LNCaP clone FGC (cell line): ENCODE data around the gene SDR39U1.

ENCODE experiments used
- DNase-seq: peaks from one replicate; pipeline ENCODE4 v3.0.0-alpha.2; 2011; ENCODE audit warnings: low read depth
- H3K4me3 ChIP-seq: 2 replicates; pipeline ENCODE4 v1.5.1; 2011; ENCODE audit warnings: mild to moderate bottlenecking, low read depth, low read length, control low read depth
- TF ChIP-seq, protein P1 (sequence below): IDR thresholded peaks from 2 replicates; pipeline ENCODE4 v1.5.1; 2012; ENCODE audit warnings: mild to moderate bottlenecking; ENCODE audit not compliant: control insufficient read depth, insufficient read depth; ENCODE audit errors: extremely low read depth

Gene SDR39U1

DNA sequence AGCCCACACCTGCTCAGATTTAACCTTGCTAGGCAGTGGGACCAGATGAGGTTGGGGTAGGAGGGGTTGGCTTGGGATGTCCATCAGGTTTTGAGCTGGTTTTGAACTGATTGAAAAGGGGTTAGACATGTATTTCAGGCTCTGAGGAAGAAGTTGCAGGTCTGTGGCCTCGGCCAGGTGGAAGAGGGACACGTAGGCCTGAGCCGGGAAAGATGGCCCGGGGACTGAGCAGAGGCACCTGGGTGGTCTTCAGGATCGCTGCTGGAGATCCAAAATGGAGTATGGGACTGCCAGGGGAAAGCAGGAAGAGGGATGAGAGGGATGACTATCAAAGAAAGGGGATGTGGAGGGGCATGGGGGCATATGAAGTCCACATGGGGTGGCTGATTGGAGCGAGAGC, 36.2 kb downstream of the SDR39U1 start:
- no peak for DNase-seq
- H3K4me3 ChIP-seq, result no peak overlapping the region
- TF ChIP-seq, protein P1, sequence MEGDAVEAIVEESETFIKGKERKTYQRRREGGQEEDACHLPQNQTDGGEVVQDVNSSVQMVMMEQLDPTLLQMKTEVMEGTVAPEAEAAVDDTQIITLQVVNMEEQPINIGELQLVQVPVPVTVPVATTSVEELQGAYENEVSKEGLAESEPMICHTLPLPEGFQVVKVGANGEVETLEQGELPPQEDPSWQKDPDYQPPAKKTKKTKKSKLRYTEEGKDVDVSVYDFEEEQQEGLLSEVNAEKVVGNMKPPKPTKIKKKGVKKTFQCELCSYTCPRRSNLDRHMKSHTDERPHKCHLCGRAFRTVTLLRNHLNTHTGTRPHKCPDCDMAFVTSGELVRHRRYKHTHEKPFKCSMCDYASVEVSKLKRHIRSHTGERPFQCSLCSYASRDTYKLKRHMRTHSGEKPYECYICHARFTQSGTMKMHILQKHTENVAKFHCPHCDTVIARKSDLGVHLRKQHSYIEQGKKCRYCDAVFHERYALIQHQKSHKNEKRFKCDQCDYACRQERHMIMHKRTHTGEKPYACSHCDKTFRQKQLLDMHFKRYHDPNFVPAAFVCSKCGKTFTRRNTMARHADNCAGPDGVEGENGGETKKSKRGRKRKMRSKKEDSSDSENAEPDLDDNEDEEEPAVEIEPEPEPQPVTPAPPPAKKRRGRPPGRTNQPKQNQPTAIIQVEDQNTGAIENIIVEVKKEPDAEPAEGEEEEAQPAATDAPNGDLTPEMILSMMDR, result no peak

DNA sequence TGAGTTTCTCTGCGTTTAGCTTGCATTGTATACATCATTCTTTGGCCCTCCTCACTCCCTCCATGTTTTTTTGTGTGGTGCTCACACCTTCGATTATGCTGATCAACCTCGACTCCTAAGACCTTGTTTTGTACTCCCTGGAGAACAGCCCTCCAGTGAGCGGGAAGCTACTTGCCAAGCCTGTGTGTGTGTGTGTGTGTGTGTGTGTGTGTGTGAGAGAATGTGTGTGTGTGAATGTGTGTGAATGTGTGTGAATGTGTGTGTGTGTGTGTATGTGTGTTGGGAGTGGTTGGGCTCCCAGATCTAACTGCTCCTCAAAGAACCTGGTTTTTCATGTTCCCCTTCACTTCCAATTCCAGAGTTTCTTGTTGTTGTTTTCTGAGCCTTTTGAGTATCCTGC, 37.8 kb downstream of the SDR39U1 start:
- TF ChIP-seq, protein P1, result no peak
- DNase-seq, result no peak
- no peak overlapping the region for H3K4me3 ChIP-seq

DNA sequence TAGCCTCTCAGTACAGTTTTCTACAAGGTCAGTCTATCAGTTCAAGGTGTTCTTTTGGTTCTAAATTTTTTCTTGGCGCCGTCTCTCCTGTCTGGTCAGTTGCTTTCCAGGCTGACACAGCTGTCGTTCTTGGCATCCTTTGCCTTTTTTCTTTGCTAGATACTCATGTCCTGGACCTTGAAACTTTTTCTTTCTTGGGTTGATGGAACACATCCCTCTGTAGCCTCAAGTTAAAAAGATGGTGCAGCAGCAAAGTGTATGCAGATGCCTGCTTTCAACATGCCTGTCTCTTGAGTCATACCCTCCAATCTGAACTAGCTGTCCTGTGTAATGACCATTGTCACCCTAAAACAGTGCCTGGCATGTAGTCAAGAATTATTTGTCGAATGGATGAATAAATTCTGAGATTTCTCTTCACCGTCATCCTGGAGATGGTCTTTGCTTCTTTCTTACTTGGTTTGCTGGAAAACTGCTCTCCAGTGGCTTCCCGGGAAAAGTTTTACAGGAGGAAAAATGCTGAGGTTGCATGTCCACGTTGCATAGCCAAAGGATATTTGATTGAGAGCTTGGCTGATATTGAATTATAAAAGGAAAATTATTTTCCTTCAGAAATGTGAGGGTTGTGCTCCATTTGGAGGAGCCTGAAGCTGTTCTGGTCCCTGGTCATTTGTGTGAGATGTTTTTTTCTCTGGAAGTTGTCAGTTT, 39.1 kb downstream of the SDR39U1 start:
- no peak for DNase-seq
- no peak overlapping the region for H3K4me3 ChIP-seq
- TF ChIP-seq, protein P1, result no peak

DNA sequence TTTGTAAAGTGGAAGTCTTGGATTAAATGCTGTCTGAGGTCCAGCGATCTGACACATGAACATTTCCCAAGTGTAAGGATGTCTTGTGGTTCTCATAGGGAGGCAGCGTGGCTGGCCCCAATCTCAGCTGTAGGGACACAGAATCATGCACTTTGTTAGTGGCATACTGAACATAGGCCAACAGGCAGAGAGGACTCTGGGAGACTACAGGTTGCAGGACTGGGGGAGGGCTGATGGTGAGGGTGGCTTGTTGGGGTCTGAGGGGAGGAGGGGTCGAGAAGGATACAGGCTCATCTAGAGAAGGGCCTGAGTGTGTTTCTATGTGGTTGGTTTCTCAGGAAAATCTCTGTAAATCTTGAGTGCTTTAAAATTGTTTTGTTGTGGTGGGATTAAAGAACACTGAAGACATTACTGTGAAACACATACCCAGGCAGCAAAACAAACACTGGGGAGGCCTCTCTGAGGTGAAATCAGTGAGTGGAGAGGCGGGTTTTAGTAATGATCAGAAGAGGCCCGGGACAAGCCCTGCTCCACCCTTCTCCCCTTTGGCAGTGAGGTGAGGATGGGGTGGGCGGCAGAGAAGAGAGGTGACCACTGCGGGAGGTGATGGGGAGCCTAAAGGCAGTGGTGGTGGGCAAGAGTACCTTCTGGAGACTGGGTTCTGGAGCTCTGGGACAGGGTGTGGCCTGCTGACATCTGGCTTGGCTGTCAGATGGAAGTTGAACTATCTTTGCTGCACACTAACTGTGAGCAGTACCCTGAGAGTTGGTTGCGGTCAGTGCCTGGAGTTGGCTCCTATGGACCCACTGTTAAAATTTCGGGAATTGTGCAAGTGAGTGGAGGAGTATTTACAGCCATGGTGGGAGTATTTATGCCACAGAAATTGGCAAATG, 40.5 kb downstream of the SDR39U1 start:
- no peak overlapping the region for H3K4me3 ChIP-seq
- TF ChIP-seq, protein P1, result no peak
- no peak for DNase-seq

DNA sequence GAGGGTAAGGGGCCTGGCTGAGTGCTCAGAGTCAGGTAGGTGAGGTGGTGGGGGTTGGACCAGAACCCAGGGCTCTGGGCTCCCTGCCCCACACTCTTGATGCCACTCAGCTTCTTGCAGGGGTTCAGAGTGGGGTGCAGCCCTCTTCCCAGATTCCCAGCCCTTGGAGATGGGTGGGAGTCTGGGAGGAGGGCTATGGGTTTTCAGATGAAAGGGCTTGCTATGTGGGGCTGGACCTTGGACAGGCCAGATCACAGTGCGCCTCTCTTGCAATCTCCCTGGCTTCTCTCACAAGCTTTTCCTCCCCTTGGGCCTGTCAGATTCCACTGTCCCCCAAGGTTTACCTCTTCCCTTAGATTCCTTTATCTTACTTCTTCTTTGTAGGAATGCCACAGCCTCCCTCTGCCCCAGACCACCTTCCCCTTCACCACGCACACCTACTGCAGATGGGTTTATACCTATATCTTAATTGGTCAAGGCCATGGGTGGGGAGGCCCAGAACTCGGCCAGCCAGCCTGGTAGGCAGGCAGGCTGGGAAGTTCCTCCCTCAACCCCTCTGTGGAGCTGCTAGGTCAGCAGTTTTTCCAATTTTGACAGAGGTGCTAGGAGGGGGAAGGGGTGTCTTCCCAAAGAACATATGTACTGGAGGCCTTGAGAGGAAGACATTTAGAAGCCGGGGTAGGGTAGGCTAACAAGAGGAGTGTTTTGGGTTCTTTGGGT, 42.4 kb downstream of the SDR39U1 start:
- no peak overlapping the region for H3K4me3 ChIP-seq
- TF ChIP-seq, protein P1, result no peak
- DNase-seq, result no peak

DNA sequence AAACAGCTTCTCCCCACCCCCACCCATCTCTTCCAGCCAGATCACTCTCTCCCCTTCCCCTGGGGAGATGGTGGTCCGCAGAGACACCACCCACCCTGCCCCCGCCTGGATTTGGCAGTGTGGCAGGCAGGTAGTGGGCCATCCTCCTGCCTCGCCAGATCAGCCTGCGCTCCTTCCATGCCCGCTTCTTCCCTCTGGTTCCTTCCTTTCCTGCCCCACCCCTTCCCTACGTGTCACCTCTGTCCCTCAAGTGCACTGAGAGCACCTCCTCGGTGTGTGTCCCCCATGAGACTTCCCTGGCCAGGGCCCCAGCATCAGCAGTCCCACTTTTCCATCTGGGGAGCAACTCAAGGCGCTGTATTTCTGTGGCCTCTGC, 43.1 kb downstream of the SDR39U1 start:
- DNase-seq, result no peak
- TF ChIP-seq, protein P1, result no peak
- H3K4me3 ChIP-seq, result no peak overlapping the region
